Nephron (organoid): Measurements from ENCODE around the gene OR2T29.
"Not testable (repeated sequence)": the region's sequence is repeated elsewhere in the genome, so short reads cannot be mapped to it uniquely, and the experiment has no call there.

Experiments used
- H3K27ac Mint-ChIP-seq, 3 experiments: 2 replicates each; pipeline ENCODE4 v1.8.0; 2020; ENCODE audit warnings: mixed read lengths in 3 of 3, mild to moderate bottlenecking in 2 of 3, moderate library complexity in 1 of 3
- H3K27me3 Mint-ChIP-seq: 2 replicates; pipeline ENCODE4 v1.8.0; 2021; ENCODE audit warnings: low read depth, mild to moderate bottlenecking, moderate library complexity, mixed read lengths
- H3K36me3 Mint-ChIP-seq: 2 replicates; pipeline ENCODE4 v1.8.0; 2020; ENCODE audit warnings: low read depth, mixed read lengths
- H3K4me1 Mint-ChIP-seq: 2 replicates; pipeline ENCODE4 v1.8.0; 2020; ENCODE audit warnings: mixed read lengths
- H3K4me3 Mint-ChIP-seq, 3 experiments: 2 replicates each; pipeline ENCODE4 v1.8.0; 2020; ENCODE audit warnings: mild to moderate bottlenecking in 3 of 3, mixed read lengths in 3 of 3, moderate library complexity in 2 of 3
- H3K9me3 Mint-ChIP-seq: 2 replicates; pipeline ENCODE4 v1.8.0; 2020; ENCODE audit warnings: mixed read lengths
- CTCF ChIP-seq, 3 experiments: fragments of 200-600 bp; sonication (generic); IDR thresholded peaks; one replicate each; pipeline ENCODE4 v1.5.0; 2021; ENCODE audit warnings: antibody characterized with exemption in 3 of 3; ENCODE audit not compliant: unreplicated experiment in 3 of 3

The OR2T29 gene

GRCh38 chr1:248562672-248563071 lies at the start of gene OR2T29:
OR2T29 (minus strand) TSS chr1:248562772; CDS start chr1:248559491, 3,281 bp downstream.
- not testable (repeated sequence) for H3K4me3 Mint-ChIP-seq, H3K27ac Mint-ChIP-seq, H3K27me3 Mint-ChIP-seq, H3K9me3 Mint-ChIP-seq, H3K4me1 Mint-ChIP-seq, H3K36me3 Mint-ChIP-seq

GRCh38 chr1:248611883-248612414 lies 49.4 kb upstream of the OR2T29 start:
- no peak for TF ChIP-seq CTCF (IDR thresholded peaks at IDR 0.05; ENCODE audit: unreplicated experiment in 3 of 3)
- Mint-ChIP-seq H3K36me3 (no peaks in the 10 kb centered on the region), H3K27ac (no peak overlapping the region), H3K9me3 (peaks cover 39% of the 10 kb centered on the region), H3K4me1 (no peaks in the 10 kb centered on the region), H3K27me3 (no peaks in the 10 kb centered on the region), H3K4me3 (no peak overlapping the region)

GRCh38 chr1:248610301-248610700 lies 47.7 kb upstream of the OR2T29 start:
- TF ChIP-seq CTCF (IDR thresholded peaks at IDR 0.05; ENCODE audit: unreplicated experiment in 3 of 3), result no peak
- no peaks in the 10 kb centered on the region for H3K4me1 Mint-ChIP-seq
- no peak overlapping the region for H3K27ac Mint-ChIP-seq
- peaks cover 40% of the 10 kb centered on the region for H3K9me3 Mint-ChIP-seq
- no peaks in the 10 kb centered on the region for H3K36me3 Mint-ChIP-seq
- H3K4me3 Mint-ChIP-seq, result no peak overlapping the region
- H3K27me3 Mint-ChIP-seq, result no peaks in the 10 kb centered on the region

- Mint-ChIP-seq H3K9me3 (peaks cover 39% of the 10 kb centered on the region), H3K27me3 (no peaks in the 10 kb centered on the region), H3K4me3 (no peak overlapping the region), H3K4me1 (no peaks in the 10 kb centered on the region), H3K36me3 (no peaks in the 10 kb centered on the region), H3K27ac (no peak overlapping the region)
- no peak for TF ChIP-seq CTCF (IDR thresholded peaks at IDR 0.05; ENCODE audit: unreplicated experiment in 3 of 3)
These were observed 36.8 kb upstream of the OR2T29 start for GRCh38 chr1:248599396-248599795.

GRCh38 chr1:248597589-248597988 lies 35.0 kb upstream of the OR2T29 start, which contains the start of gene OR2T10:
OR2T10 (minus strand) TSS chr1:248597700; CDS start chr1:248593768, 3,932 bp downstream.
- no peak within 1 kb of the TSS for H3K4me3 Mint-ChIP-seq
- no peak within 1 kb of the TSS for H3K27ac Mint-ChIP-seq
- H3K4me1 Mint-ChIP-seq, result no peaks in the 10 kb centered on the region
- no peaks in the 10 kb centered on the region for H3K36me3 Mint-ChIP-seq
- no peaks in the 10 kb centered on the region for H3K27me3 Mint-ChIP-seq
- H3K9me3 Mint-ChIP-seq, result peaks cover 42% of the 10 kb centered on the region
- no peak for TF ChIP-seq CTCF (IDR thresholded peaks at IDR 0.05; ENCODE audit: unreplicated experiment in 3 of 3)

GRCh38 chr1:248596615-248597014 lies 34.0 kb upstream of the OR2T29 start:
- Mint-ChIP-seq H3K4me1 (no peaks in the 10 kb centered on the region), H3K4me3 (no peak overlapping the region), H3K27ac (no peak overlapping the region), H3K36me3 (no peaks in the 10 kb centered on the region), H3K27me3 (no peaks in the 10 kb centered on the region), H3K9me3 (peaks cover 38% of the 10 kb centered on the region)
- TF ChIP-seq CTCF (IDR thresholded peaks at IDR 0.05; ENCODE audit: unreplicated experiment in 3 of 3), result no peak
